ENCODE results near the gene SYCE3.
"Not testable (repeated sequence)": the region's sequence is repeated elsewhere in the genome, so short reads cannot be mapped to it uniquely, and the experiment has no call there.

SYCE3 gene, protein sequence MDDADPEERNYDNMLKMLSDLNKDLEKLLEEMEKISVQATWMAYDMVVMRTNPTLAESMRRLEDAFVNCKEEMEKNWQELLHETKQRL

DNA sequence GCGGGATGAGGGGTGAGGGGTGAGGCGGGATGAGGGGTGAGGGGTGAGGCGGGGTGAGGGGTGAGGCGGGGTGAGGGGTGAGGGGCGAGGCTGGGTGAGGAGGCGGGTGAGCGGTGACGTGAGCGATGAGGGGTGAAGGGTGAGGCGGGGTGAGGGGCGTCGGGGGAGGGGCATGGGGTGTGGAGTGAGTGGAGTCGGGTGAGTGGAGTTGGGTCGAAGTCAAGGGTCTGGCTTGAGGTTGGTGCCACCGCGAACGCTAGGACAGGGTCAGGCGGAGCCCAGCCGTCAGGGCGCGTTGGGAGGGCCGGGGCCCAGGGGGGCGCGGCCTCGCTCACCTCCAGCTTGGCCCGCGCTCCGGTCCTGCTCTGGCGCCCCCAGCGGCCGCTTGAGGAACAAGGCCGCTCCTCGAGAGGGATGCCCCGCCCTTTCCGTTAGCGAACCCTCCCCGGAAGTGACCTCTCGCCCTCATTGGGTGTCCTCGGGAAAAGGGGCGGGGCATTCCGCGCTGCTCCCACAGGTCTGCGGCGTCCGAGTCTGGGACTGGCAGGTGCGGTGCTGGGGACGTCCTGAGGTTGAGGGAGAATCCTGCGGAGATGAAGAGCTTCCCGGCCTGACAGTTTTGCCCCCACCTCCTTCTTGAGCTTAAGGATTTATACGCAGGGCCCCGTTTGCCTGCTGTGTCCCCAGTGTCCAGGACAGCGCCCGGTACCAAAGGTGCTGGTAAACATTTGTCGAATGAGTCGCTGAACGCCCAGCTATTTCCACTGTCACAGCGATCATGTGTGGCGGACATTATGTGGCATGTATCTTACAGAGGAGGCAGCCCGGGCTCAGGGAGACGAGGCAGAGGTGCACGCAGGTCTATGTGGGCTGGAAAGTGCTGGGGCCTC is at the start of gene SYCE3:
Gene SYCE3 (minus strand): TSS at position 397 of the 890 bp plus-strand sequence. CDS start 6,514 bp downstream, outside the sequence.
- in situ Hi-C loops (cut with HindIII; ENCODE audit: low sequenced_read_pairs), result no loop called here

DNA sequence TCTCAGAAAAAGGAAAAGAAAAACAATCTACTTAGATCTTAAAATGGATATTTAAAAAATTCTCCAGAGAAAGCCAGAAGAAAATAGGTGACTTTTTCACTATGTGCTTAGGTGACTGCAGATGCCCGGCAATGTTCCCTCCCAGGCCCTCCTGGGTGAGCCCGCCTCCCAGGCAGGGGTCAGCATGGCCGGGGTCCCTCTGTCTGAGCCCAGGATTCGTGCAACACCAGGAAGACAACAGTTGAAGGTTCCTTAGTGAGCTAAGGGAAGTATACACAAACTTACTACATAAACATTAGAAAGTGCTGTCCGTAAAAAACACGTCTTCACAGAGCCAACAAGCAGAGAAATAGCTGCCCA is 49.4 kb upstream of the SYCE3 start:
- in situ Hi-C loops (cut with HindIII; ENCODE audit: low sequenced_read_pairs), result no loop called here

DNA sequence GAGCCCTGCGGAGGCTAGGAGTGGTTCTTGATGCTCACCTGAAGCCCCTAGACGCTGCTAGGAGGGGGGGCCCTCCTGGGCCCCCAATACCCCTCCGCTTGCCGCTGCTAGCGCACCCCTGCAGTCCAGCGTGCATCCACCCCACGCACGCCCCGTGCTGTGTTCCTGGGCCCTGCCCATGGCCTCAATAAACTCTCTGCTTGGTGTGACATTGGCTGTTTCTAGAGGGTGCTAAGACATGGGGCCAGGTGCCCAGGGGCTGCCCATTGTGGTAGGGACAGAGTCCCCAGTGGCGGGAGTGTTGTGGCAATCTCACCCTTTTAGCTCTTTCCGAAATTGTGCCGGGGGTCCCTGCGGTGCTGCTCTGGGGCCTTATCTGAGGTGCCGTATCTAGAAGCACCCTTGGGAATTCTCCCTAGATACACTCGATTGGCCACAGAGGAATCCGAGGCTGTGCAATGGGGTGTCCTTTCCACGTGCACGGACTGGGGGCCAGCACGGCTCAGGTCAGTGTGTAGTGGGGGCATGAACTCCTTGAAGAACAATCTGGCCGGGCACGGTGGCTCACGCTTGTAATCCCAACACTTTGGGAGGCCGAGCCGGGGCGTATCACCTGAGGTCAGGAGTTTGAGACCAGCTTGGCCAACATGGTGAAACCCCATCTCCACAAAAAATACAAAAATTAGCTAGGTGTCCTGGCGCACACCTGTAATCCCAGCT is 48.8 kb upstream of the SYCE3 start:
- in situ Hi-C loops (cut with HindIII; ENCODE audit: low sequenced_read_pairs), result no loop called here

DNA sequence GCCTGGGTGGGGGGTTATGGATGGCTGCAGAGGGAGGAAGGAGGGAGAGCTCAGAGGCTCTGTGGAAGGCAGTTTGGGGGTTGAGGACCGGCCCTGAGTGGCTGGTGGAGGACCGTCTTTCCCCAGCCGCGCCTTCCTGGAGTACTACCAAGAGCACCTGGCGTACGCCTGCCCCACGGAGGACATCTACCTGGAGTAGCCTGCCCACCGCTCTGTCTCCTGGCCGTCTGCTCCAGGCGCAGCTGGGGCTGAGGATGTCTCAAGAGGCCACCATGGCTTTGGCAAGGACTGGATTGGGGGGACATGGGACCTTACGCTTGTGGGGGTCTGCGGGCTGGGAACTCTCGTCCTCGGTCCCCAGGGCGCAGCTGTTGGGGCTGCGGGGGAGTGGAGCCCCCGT is 47.9 kb upstream of the SYCE3 start:
- in situ Hi-C loops (cut with HindIII; ENCODE audit: low sequenced_read_pairs), result no loop called here

DNA sequence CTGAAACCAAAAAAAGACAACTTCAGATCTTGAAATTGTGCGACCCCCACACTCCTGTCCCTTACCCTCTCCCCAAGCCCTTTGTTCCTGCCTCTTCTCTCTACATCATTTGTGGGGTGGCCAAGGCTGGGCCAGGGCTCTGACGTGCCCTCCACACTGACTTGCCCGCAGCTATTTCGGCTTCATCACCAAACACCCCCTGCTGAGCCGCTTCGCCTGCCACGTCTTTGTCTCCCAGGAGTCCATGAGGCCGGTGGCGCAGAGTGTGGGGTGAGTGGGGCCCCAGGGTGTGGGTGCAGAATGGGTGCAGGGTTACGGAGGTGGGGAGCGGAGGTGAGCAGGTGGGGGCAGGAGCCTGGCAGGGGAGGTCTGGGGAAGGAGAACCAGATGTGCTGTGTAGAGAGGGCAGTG is 47.3 kb upstream of the SYCE3 start:
- in situ Hi-C loops (cut with HindIII; ENCODE audit: low sequenced_read_pairs), result no loop called here

DNA sequence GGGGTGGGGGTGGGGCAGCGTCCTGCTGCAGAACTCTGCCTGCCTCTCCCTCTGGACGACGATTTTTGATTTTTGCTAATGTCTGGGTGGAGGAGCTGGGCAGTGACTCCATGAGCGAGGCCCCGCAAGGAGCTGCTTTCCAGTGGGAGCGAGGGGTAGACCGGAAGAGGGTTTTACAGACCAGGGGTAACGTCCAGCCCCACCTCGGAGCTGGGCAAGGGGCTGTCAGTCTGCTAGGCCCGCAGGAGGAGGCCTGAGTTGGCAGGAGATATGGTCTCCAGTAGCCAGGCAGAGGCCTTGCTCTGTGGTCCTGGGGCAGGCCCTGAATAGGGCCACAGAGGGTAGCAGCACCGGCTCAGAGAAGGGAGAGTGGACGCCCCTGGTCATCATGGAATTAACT is 46.9 kb upstream of the SYCE3 start:
- in situ Hi-C loops (cut with HindIII; ENCODE audit: low sequenced_read_pairs), result no loop called here

DNA sequence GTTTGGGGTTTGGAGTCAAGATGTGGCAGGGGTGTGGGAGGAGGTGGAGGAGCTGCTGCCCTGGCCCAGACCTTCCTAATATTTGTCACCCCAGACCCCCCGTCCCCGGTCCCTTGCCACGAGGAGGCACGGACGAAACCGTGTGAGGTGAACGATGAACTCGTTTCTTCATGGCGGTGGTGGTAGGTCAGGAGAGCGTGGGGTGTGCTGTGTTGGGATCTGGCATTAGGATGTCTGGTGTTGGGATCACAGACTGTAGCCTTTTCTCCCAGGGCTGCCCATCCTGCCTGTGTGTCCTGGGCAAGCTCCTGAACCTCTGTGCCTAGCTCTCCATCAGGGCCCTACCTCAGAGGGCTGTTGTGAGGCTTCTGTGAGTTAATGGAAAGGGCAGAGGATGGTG is 46.3 kb upstream of the SYCE3 start:
- in situ Hi-C loops (cut with HindIII; ENCODE audit: low sequenced_read_pairs), result no loop called here

DNA sequence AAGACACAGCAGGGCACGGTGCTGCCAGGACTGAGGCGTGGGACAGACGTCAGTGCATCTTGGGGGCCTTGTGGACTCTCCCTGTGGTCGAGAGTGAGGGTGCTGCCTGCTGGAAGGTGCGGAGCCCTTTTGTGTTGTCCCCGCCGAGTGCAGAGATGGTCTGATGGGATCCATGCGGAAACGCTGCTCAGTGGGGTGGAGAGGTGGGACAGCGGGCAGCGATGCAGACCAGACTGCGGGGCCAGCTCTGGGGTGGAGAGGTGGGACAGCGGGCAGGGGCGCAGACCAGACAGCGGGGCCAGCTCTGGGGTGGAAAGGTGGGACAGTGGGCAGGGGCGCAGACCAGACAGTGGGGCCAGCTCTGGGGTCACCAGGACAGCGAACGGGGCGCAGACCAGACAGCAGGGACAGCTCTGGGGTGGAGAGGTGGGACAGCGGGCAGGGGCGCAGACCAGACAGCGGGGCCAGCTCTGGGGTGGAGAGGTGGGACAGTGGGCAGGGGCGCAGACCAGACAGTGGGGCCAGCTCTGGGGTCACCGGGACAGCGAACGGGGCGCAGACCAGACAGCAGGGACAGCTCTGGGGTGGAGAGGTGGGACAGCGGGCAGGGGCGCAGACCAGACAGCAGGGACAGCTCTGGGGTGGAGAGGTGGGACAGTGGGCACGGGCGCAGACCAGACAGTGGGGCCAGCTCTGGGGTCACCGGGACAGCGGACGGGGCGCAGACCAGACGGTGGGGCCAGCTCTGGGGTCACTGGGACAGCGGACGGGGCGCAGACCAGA is 45.5 kb upstream of the SYCE3 start:
- in situ Hi-C loops (cut with HindIII; ENCODE audit: low sequenced_read_pairs), result not testable (repeated sequence)

DNA sequence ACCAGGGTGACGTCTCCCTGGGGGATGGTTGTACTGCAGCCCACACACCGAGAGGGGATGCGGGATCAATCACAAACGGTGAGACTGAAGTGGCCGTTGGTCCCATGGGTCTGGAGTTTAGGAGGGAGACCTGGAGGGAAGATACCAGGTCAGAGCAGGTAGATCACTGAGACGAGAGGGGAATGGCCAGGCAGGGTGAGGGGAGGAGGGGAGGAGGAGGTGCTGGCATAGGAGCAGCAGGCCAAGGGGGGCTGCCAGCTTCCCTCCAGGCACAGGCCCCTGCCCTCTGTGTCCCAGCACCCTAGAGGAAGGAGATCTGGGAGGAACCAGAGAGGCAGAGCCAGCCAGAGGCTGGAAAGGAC is 44.9 kb upstream of the SYCE3 start:
- in situ Hi-C loops (cut with HindIII; ENCODE audit: low sequenced_read_pairs), result no loop called here

DNA sequence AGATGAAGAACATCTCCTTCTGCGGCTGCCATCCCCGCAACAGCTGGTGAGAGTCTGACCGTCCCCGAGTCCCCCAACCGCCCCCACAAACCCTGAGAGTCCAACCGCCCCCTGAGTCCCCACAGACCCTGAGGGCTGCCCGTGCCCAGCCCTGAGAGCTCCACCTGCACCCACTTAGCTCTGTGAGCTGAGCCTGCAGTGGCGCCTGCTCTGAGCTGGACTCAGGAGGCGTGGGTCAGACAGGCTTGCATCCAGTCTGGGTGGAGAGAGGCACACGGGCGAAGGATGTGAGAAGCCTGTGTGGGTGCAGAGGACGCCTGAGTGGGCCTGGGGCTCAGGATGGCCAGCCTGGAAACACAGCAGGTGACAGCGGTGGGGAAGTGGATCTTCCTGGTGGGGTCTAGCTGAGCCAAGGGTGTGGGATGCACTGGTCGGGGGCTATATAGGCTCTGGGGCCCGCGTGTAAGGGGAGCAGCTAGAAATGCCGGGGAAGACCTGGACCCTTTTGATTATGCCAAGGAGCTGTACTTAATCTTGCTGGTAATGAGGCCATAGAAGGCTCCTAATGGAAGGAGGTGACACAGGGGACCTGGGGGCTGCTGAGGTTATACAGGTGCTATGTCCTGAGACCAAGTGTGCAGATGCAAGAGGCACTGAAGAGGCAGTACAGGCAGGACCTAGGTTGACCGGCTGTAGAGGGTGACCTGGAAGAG is 44.4 kb upstream of the SYCE3 start:
- in situ Hi-C loops (cut with HindIII; ENCODE audit: low sequenced_read_pairs), result no loop called here

DNA sequence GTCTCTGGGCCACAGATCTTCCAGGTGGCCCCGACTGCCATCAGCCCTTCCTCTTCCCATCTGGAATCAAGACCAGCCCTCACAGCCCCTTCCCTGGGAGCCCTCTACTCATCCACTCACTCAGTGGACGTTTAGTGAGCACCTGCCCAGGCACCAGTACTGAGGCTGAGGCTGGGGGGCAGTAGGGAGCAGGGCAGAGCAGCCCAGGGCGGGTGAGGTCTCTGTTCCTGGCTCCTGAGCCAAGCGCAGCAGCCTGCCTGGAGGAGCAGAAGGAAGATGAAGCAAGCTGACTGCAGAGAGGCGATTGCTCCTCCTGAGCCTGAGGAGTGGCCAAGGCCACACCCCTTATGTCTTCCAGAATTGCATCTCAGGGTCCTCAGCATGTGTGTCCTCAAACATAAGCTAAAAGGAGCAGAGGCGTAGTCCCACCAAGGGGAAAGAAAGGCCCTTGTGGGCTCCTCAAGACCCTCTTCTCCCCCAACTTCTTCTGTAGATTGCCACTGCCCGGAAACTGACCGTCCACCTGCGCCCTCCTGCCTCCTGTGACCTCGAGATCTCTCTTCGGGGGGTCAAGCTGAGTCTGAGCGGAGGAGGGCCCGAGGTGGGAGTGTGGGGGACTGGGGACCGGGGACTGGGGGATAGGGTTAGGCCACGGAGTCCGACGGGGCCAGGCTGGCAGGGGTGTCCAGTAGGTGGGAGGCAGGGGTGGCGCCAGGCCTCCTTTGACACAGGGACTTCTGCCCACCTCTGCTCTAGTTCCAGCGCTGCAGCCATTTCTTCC is 43.6 kb upstream of the SYCE3 start:
- in situ Hi-C loops (cut with HindIII; ENCODE audit: low sequenced_read_pairs), result no loop called here

DNA sequence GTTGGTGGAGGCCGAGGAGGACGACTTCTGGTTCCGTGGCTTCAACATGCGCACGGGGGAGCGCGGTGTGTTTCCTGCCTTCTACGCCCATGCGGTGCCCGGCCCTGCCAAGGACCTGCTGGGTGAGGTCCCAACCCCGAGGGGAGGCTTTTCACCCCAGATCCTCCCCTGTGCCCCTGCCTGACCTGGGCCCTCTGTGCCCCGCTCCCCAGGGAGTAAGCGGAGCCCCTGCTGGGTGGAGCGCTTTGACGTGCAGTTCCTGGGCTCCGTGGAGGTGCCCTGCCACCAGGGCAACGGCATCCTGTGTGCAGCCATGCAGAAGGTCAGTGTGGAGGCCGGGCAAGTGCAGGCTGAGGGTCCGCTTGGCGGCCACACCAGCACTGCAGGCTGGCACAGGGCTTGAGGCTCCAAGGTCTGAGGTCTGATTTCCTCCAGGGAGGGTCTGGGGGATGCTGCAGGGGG is 42.9 kb upstream of the SYCE3 start:
- in situ Hi-C loops (cut with HindIII; ENCODE audit: low sequenced_read_pairs), result no loop called here

DNA sequence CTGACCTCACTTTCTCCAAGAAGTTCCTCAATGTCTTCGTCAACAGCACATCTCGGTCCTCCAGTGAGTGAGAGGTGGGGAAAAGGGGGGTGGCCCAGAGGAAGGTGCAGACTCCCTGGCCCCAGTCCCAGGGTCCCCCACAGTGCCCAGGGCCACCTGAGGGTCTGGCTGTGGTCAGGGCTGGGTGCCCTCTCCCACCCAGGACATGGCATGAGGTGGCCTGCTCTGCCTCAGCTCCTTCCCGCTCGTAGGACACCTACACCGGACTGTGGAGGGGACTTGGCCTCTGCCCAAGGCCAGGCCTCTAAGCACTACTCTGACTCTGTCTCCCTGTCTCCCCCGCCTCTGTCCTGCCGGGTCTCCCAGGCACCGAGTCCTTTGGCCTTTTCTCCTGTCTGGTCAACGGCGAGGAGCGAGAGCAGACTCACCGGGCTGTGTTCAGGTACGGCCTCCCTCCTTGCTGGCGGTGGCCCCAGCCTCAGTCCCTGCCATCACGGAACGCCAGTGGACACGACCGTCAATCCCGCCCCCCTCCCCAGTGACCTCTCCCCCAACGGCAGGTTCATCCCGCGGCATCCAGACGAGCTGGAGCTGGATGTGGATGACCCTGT is 42.4 kb upstream of the SYCE3 start:
- in situ Hi-C loops (cut with HindIII; ENCODE audit: low sequenced_read_pairs), result no loop called here

DNA sequence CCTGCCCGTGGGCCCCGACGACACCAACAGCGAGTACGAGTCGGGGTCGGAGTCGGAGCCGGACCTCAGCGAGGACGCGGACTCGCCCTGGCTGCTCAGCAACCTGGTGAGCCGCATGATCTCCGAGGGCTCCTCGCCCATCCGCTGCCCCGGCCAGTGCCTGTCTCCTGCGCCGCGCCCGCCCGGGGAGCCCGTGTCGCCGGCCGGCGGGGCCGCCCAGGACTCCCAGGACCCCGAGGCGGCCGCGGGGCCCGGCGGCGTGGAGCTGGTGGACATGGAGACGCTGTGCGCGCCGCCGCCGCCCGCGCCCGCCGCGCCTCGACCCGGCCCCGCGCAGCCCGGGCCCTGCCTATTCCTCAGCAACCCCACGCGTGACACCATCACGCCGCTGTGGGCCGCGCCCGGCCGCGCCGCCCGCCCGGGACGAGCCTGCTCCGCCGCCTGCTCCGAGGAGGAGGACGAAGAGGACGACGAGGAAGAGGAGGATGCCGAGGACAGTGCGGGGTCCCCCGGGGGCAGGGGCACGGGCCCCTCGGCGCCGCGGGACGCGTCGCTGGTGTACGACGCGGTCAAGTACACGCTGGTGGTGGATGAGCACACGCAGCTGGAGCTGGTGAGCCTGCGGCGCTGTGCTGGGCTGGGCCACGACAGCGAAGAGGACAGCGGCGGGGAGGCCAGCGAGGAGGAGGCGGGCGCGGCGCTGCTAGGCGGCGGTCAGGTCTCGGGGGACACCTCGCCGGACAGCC is 41.7 kb upstream of the SYCE3 start:
- in situ Hi-C loops (cut with HindIII; ENCODE audit: low sequenced_read_pairs), result no loop called here

DNA sequence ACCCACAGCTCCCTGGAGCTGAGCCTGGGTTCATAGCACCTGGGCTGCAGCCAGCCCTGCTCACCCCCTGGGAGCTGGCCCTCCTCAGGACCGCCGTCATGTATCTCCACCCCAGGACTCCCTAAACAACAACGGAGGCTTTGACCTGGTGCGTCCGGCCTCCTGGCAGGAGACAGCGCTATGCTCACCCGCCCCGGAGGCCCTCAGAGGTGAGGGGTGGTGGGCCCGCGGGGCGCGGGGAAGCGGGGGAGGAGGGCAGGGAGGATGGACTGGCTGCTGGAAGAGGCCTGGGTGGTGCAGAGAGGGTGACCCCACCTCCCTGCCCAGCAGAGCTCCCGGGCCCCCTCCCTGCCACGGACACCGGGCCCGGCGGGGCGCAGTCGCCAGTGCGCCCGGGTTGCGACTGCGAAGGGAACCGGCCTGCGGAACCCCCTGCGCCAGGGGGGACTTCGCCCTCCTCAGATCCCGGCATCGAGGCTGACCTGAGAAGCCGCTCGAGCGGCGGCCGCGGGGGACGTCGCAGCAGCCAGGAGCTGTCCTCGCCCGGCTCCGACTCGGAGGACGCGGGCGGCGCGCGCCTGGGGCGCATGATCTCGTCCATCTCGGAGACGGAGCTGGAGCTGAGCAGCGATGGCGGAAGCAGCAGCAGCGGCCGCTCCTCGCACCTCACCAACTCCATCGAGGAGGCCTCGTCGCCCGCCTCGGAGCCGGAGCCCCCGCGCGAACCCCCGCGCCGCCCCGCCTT is 41.0 kb upstream of the SYCE3 start:
- in situ Hi-C loops (cut with HindIII; ENCODE audit: low sequenced_read_pairs), result no loop called here

DNA sequence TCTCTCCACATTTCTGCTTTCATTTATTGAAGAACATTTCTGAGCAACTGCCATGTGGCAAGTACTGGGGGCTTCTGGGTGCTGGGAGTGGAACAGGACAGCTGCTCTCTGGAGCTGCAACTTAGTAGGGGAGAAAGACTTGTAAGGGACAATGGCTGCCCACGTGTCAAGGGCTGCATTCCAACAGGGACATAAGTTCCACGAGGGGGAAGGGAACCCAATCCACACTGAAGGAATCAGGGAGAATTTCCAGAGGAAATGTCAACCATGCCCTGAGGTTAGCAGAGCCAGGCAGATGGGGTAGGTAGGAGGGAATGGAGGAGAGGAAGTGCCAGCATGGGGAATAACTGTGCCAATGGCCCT is 39.6 kb upstream of the SYCE3 start:
- in situ Hi-C loops (cut with HindIII; ENCODE audit: low sequenced_read_pairs), result no loop called here

DNA sequence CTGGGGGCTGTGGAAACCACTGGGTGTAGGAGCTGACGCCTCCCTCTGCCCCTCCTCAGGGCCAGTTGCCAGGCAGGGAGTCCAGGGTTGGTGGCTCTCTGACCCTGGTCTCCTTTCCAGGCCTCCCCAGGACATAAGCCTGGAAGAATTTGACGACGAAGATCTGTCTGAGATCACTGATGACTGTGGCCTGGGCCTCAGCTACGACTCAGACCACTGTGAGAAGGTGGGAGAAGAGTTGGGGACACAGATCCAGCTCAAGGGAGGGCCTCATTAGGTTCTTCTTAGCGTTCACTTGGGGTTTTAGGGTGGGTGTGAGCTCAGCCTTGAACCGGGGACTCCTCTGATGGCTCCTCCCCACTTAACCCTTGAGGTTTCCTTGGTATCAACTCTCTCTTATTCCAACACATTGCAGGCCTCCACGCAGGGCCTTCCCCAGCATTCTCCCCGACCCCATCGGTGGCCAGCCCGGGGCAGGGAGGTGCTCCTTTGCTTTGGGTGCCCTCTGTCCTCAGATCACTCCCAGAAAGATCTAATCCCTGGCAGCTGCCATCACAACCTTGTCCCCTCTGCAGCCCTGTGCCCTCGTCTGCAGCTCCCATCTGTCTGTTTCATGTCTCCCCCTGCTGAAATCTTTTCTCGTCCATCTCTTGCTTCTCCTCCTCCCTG is 39.1 kb upstream of the SYCE3 start:
- in situ Hi-C loops (cut with HindIII; ENCODE audit: low sequenced_read_pairs), result no loop called here

All from DLD1 (cell line).